ENCODE data around the gene GPX2.

Gene GPX2

GRCh38 chr14:64979336-64980074 is 37.0 kb upstream of the GPX2 start:
- H3K27ac ChIP-seq = no peak overlapping the region

GRCh38 chr14:64974563-64974962 is 32.0 kb upstream of the GPX2 start:
- H3K27ac ChIP-seq = no peak overlapping the region
- TF ChIP-seq ZFX (IDR thresholded peaks at IDR 0.05; ENCODE audit: borderline replicate concordance) (no peak), CTCF (IDR thresholded peaks at IDR 0.05) (no peak)

More at GRCh38 chr14:64979336-64980074, 37.0 kb upstream of the GPX2 start:
- TF ChIP-seq CTCF (IDR thresholded peaks at IDR 0.05) (no peak), ZFX (IDR thresholded peaks at IDR 0.05; ENCODE audit: borderline replicate concordance) (no peak)

GRCh38 chr14:64973826-64974225 is 31.3 kb upstream of the GPX2 start:
- no peak overlapping the region for H3K27ac ChIP-seq
- TF ChIP-seq CTCF (IDR thresholded peaks at IDR 0.05) (no peak), ZFX (IDR thresholded peaks at IDR 0.05; ENCODE audit: borderline replicate concordance) (no peak)

GRCh38 chr14:64973026-64973442 is 30.5 kb upstream of the GPX2 start:
- TF ChIP-seq CTCF (IDR thresholded peaks at IDR 0.05) (no peak), ZFX (IDR thresholded peaks at IDR 0.05; ENCODE audit: borderline replicate concordance) (no peak)
- no peak overlapping the region for H3K27ac ChIP-seq

GRCh38 chr14:64971943-64972791 is 29.6 kb upstream of the GPX2 start, which contains the start of gene RAB15:
RAB15 (minus strand) TSS chr14:64972336; CDS start chr14:64972076, 260 bp downstream.
- H3K27ac ChIP-seq = no peak within 1 kb of the TSS
- no peak for TF ChIP-seq ZFX (IDR thresholded peaks at IDR 0.05; ENCODE audit: borderline replicate concordance)
- TF ChIP-seq CTCF (IDR thresholded peaks at IDR 0.05) = peak; percentile 24; the same call in 1 of the 2 replicates

GRCh38 chr14:64971491-64971942 is 29.0 kb upstream of the GPX2 start:
- TF ChIP-seq ZFX (IDR thresholded peaks at IDR 0.05; ENCODE audit: borderline replicate concordance) (no peak), CTCF (IDR thresholded peaks at IDR 0.05) (no peak)
- no peak overlapping the region for H3K27ac ChIP-seq

Data from 22Rv1 (cell line).